NCI-H748 treated with DMSO at 0.1 percent for 48 hours (cell line): Measurements from ENCODE around the gene TMPRSS12.
"Not testable (repeated sequence)": the region's sequence is repeated elsewhere in the genome, so short reads cannot be mapped to it uniquely, and the experiment has no call there.

ENCODE experiments used
- DNase-seq: peaks from one replicate; lab custom pipeline; 2025; lab: John Stamatoyannopoulos, UW

TMPRSS12 gene

GRCh38 chr12:50926932-50927331 is 84.2 kb downstream of the TMPRSS12 start:
- DNase-seq = not testable (repeated sequence)

GRCh38 chr12:50927356-50927755 is 84.6 kb downstream of the TMPRSS12 start:
- DNase-seq = no peak

GRCh38 chr12:50927766-50928224 is 85.1 kb downstream of the TMPRSS12 start:
- DNase-seq = no peak

GRCh38 chr12:50928392-50928791 is 85.7 kb downstream of the TMPRSS12 start:
- DNase-seq = no peak

- DNase-seq = no peak
These were observed 87.1 kb downstream of the TMPRSS12 start for GRCh38 chr12:50929831-50930230.

- not testable (repeated sequence) for DNase-seq
These were observed 87.8 kb downstream of the TMPRSS12 start for GRCh38 chr12:50930477-50930876.

GRCh38 chr12:50932787-50933280 is 90.1 kb downstream of the TMPRSS12 start:
- no peak for DNase-seq

- no peak for DNase-seq
These were observed 90.9 kb downstream of the TMPRSS12 start for GRCh38 chr12:50933459-50934124.

- no peak for DNase-seq
These were observed 91.7 kb downstream of the TMPRSS12 start for GRCh38 chr12:50934371-50934851.

- DNase-seq = no peak
These were observed 92.5 kb downstream of the TMPRSS12 start for GRCh38 chr12:50934981-50935807.

GRCh38 chr12:50936821-50937530 is 94.2 kb downstream of the TMPRSS12 start:
- no peak for DNase-seq
